GM13976 (cell line): Measurements from ENCODE around the gene UFC1.

Experiments used
- DNase-seq: peaks from one replicate; pipeline ENCODE4 v3.0.0; 2012; ENCODE audit warnings: low spot score
- CTCF ChIP-seq: IDR thresholded peaks from 2 replicates; pipeline ENCODE4 v1.5.1; 2012; ENCODE audit warnings: borderline replicate concordance, mild to moderate bottlenecking; ENCODE audit not compliant: insufficient read depth; ENCODE audit errors: extremely low read depth, missing control alignments, control extremely low read depth
- in situ Hi-C: fragments of 300-500 bp; cut with MboI; formaldehyde crosslinking; loops from one replicate; pipeline ENCODE4 v1.12.0; 2022; ENCODE audit warnings: low sequenced_read_pairs, mixed read lengths, inconsistent platforms; ENCODE audit not compliant: unreplicated experiment

Gene UFC1

GRCh38 chr1:161158316-161159010 lies 4.7 kb downstream of the UFC1 start:
- in situ Hi-C loops = no loop called here
- TF ChIP-seq CTCF = no peak
- no peak for DNase-seq

GRCh38 chr1:161159087-161159912 lies 5.5 kb downstream of the UFC1 start, which contains the start of gene USP21:
Gene USP21 (plus strand): TSS chr1:161159500. CDS start chr1:161160641, 1,141 bp downstream.
- TF ChIP-seq CTCF = no peak
- DNase-seq = peak; percentile 97
- in situ Hi-C loops = no loop called here

DNA sequence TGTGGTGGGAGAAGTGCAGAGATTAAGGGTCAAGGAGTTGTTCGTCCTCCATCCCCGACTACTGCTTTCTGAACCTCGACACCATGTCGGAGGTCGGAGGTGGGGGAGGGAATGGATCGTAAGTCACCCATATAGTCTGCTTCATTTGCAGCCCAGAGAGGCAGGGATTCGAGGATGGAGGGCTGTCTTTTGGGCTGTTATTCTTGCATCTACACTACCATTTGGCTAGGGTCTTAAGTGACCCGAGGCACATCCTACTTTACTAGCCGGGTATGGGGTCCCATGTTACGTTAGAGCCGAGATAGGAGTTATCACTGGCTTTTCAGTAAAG lies 6.1 kb downstream of the UFC1 start:
- no peak for DNase-seq
- no peak for TF ChIP-seq CTCF
- in situ Hi-C loops = no loop called here

- in situ Hi-C loops = no loop called here
- TF ChIP-seq CTCF = no peak
- DNase-seq = no peak
Observed at GRCh38 chr1:161160671-161161145, 6.9 kb downstream of the UFC1 start.

GRCh38 chr1:161161652-161162051 lies 7.9 kb downstream of the UFC1 start:
- no peak for TF ChIP-seq CTCF
- no peak for DNase-seq
- in situ Hi-C loops = no loop called here

DNA sequence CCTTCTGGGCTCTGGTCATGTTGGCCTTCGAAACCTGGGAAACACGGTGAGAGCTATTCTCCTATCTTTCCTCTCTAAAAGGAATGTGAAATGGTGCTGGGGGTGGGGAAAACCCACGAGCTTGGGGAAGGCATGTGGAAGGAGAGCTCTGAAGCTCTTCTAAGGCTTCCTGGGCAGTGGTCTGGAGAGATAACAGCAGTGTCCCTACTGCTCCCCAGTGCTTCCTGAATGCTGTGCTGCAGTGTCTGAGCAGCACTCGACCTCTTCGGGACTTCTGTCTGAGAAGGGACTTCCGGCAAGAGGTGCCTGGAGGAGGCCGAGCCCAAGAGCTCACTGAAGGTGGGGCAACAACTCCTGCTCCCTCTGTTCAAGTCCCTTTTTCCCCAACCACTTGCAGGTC lies 8.3 kb downstream of the UFC1 start:
- in situ Hi-C loops = no loop called here
- no peak for TF ChIP-seq CTCF
- DNase-seq = no peak
